ENCODE results near the gene HDLBP. TPM values are rescaled to one million over a fixed set of nuclear protein-coding genes. Genes with fewer than 3 reads are reported as not detected.

HDLBP gene
- total RNA-seq, 4 donors from 2014 or later, result 383 to 486 (median 444) TPM

GRCh38 chr2:241227594-241227993 is 87.9 kb downstream of the HDLBP start:
- no peak for TF ChIP-seq CTCF (IDR thresholded peaks at IDR 0.05 in 4 of 5, conservative IDR thresholded peaks at IDR 0.05 in 1 of 5)
- no peak for TF ChIP-seq POLR2A (IDR thresholded peaks at IDR 0.05)
- DNase-seq (no peak), ATAC-seq (no peak)
- Histone ChIP-seq H3K27ac (no peak overlapping the region), H3K27me3 (no peaks in the 10 kb centered on the region), H3K9me3 (no peaks in the 10 kb centered on the region), H3K4me1 (no peaks in the 10 kb centered on the region), H3K36me3 (peaks cover 0 to 68% of the 10 kb centered on the region in 2 donors), H3K4me3 (no peak overlapping the region)
- in situ Hi-C loops (cut with MboI; ENCODE audit: low sequenced_read_pairs in 4 of 4) (no loop called here), intact Hi-C loops (cut with DNase I; ENCODE audit: low total_unique reads) (no loop called here)

GRCh38 chr2:241226723-241227572 is 88.5 kb downstream of the HDLBP start:
- TF ChIP-seq CTCF (IDR thresholded peaks at IDR 0.05 in 4 of 5, conservative IDR thresholded peaks at IDR 0.05 in 1 of 5) (no peak), POLR2A (IDR thresholded peaks at IDR 0.05) (no peak)
- ATAC-seq (no peak), DNase-seq (no peak)
- H3K4me3 ChIP-seq, result no peak overlapping the region
- no peak overlapping the region for H3K27ac ChIP-seq
- intact Hi-C loops (cut with DNase I; ENCODE audit: low total_unique reads), result no loop called here
- H3K4me1 ChIP-seq, result no peaks in the 10 kb centered on the region
- H3K27me3 ChIP-seq, result no peaks in the 10 kb centered on the region
- H3K9me3 ChIP-seq, result no peaks in the 10 kb centered on the region
- in situ Hi-C loops (cut with MboI; ENCODE audit: low sequenced_read_pairs in 4 of 4), result no loop called here
- peaks cover 0 to 62% of the 10 kb centered on the region in 2 donors for H3K36me3 ChIP-seq

GRCh38 chr2:241225983-241226382 is 89.5 kb downstream of the HDLBP start:
- Histone ChIP-seq H3K9me3 (no peaks in the 10 kb centered on the region), H3K36me3 (peaks cover 0 to 52% of the 10 kb centered on the region in 2 donors), H3K27me3 (no peaks in the 10 kb centered on the region), H3K4me3 (no peak overlapping the region), H3K4me1 (no peaks in the 10 kb centered on the region), H3K27ac (no peak overlapping the region)
- in situ Hi-C loops (cut with MboI; ENCODE audit: low sequenced_read_pairs in 4 of 4), result no loop called here
- ATAC-seq, result no peak
- intact Hi-C loops (cut with DNase I; ENCODE audit: low total_unique reads), result no loop called here
- no peak for DNase-seq
- TF ChIP-seq POLR2A (IDR thresholded peaks at IDR 0.05) (no peak), CTCF (IDR thresholded peaks at IDR 0.05 in 4 of 5, conservative IDR thresholded peaks at IDR 0.05 in 1 of 5) (no peak)

GRCh38 chr2:241225545-241225944 is 89.9 kb downstream of the HDLBP start:
- in situ Hi-C loops (cut with MboI; ENCODE audit: low sequenced_read_pairs in 4 of 4), result no loop called here
- H3K27me3 ChIP-seq, result no peaks in the 10 kb centered on the region
- no peak overlapping the region for H3K4me3 ChIP-seq
- DNase-seq (no peak), ATAC-seq (no peak)
- no peaks in the 10 kb centered on the region for H3K9me3 ChIP-seq
- H3K36me3 ChIP-seq, result peaks cover 0 to 48% of the 10 kb centered on the region in 2 donors
- TF ChIP-seq POLR2A (IDR thresholded peaks at IDR 0.05) (no peak), CTCF (IDR thresholded peaks at IDR 0.05 in 4 of 5, conservative IDR thresholded peaks at IDR 0.05 in 1 of 5) (no peak)
- no peak overlapping the region for H3K27ac ChIP-seq
- intact Hi-C loops (cut with DNase I; ENCODE audit: low total_unique reads), result no loop called here
- no peaks in the 10 kb centered on the region for H3K4me1 ChIP-seq

Measured in gastrocnemius medialis (tissue), 4 donors.